Endothelial cell of umbilical vein (primary cell): ENCODE measurements around the gene UMPS. TPM values are rescaled to one million over a fixed set of nuclear protein-coding genes. Genes with fewer than 3 reads are reported as not detected.

ENCODE experiments used
- BruUV-seq: library from RNA; stranded (reverse); fragments of 400-500 nt; replicated peaks from 2 replicates; lab custom pipeline; 2021; lab: Mats Ljungman, UMichigan
- CTCF ChIA-PET: fragments of 300-600, 350-600 bp; sonication (Branson Sonifier 250); formaldehyde crosslinking; loops from one replicate; lab custom pipeline; 2021; ENCODE audit warnings: antibody characterized with exemption, inconsistent platforms; lab: Charles Lee
- POLR2A ChIA-PET: fragments of 300-600, 350-600 bp; sonication (Branson Sonifier 250); formaldehyde crosslinking; loops from one replicate; lab custom pipeline; 2021; ENCODE audit warnings: antibody characterized with exemption, inconsistent platforms; lab: Charles Lee
- DNase-seq: peaks from one replicate; pipeline ENCODE4 v3.0.0-alpha.2; 2011; ENCODE audit warnings: low read depth, low spot score
- FAIRE-seq: peaks from 2 replicates; lab custom pipeline; 2011; peaks lifted over from hg19 to GRCh38; lab: Jason Lieb, UNC
- H2AFZ ChIP-seq: 2 replicates; pipeline ENCODE4 v1.6.0; 2012; ENCODE audit warnings: low read depth, low read length, control low read depth, inconsistent platforms
- H3K27ac ChIP-seq: 2 replicates; pipeline ENCODE4 v1.5.1; 2011; ENCODE audit warnings: low read depth, mild to moderate bottlenecking, control low read depth, low read length, moderate library complexity; ENCODE audit not compliant: insufficient read depth
- H3K27me3 ChIP-seq, 2 experiments: 2 replicates each; pipeline versions ENCODE4 v1.6.0 to v1.6.1; 2011; ENCODE audit warnings: low read length in 2 of 2, mixed read lengths in 1 of 2; ENCODE audit not compliant: control insufficient read depth in 2 of 2, insufficient read depth in 2 of 2
- H3K36me3 ChIP-seq, 2 experiments: 2 replicates in 1 of 2; 3 replicates in 1 of 2; pipeline ENCODE4 v1.5.1; 2011; ENCODE audit warnings: low read length in 2 of 2, mild to moderate bottlenecking in 1 of 2, moderate library complexity in 1 of 2; ENCODE audit not compliant: control insufficient read depth in 2 of 2, insufficient read depth in 2 of 2; ENCODE audit errors: extremely low read depth in 1 of 2
- H3K4me1 ChIP-seq: 3 replicates; pipeline ENCODE4 v1.5.1; 2011; ENCODE audit warnings: mild to moderate bottlenecking, low read length; ENCODE audit not compliant: control insufficient read depth, insufficient read depth; ENCODE audit errors: extremely low read depth
- H3K4me2 ChIP-seq: 2 replicates; pipeline ENCODE4 v1.6.1; 2011; ENCODE audit warnings: low read length, control low read depth, mixed read lengths; ENCODE audit not compliant: insufficient read depth
- H3K4me3 ChIP-seq, 3 experiments: fragments of 200-600 bp in 1 of 3; sonication (generic), shearing (Covaris generic) in 1 of 3; replicated peaks in 1 of 3; 2 replicates each; pipeline ENCODE4 v1.5.1; 2011 to 2016; ENCODE audit warnings: control low read depth in 3 of 3, low read length in 3 of 3, mild to moderate bottlenecking in 2 of 3, inconsistent platforms in 1 of 3, low read depth in 1 of 3, moderate library complexity in 1 of 3; ENCODE audit not compliant: insufficient read depth in 1 of 3
- H3K79me2 ChIP-seq: 2 replicates; pipeline ENCODE4 v1.6.0; 2012; ENCODE audit warnings: low read length, inconsistent platforms; ENCODE audit not compliant: control insufficient read depth, insufficient read depth
- H3K9ac ChIP-seq: replicated peaks from 2 replicates; pipeline ENCODE3; 2011; ENCODE audit warnings: low read length, control low read depth; ENCODE audit not compliant: insufficient read depth; ENCODE audit errors: extremely low read depth
- H3K9me1 ChIP-seq: replicated peaks from 3 replicates; pipeline ENCODE4 v1.6.0; 2011; ENCODE audit warnings: mild to moderate bottlenecking, low read length; ENCODE audit not compliant: control insufficient read depth, insufficient read depth; ENCODE audit errors: extremely low read depth
- H3K9me3 ChIP-seq: replicated peaks from 2 replicates; pipeline ENCODE4 v1.5.1; 2012; ENCODE audit warnings: low read length, inconsistent platforms; ENCODE audit not compliant: control insufficient read depth, insufficient read depth
- H4K20me1 ChIP-seq: replicated peaks from 2 replicates; pipeline ENCODE3; 2011; ENCODE audit warnings: mild to moderate bottlenecking, low read length; ENCODE audit not compliant: control insufficient read depth, insufficient read depth; ENCODE audit errors: extremely low read depth
- CTCF ChIP-seq, 2 donors: IDR thresholded peaks; 1 replicate in 1 of 2; 2 replicates in 1 of 2; pipeline ENCODE4 v1.5.1; 2011; ENCODE audit warnings: low read length in 2 of 2, mild to moderate bottlenecking in 2 of 2, moderate library complexity in 2 of 2, control low read depth in 1 of 2, inconsistent platforms in 1 of 2, low read depth in 1 of 2; ENCODE audit not compliant: insufficient read depth in 1 of 2; ENCODE audit errors: extremely low read depth in 1 of 2
- EZH2 ChIP-seq: IDR thresholded peaks from 2 replicates; pipeline ENCODE4 v1.6.1; 2012; ENCODE audit warnings: borderline replicate concordance, low read depth, mild to moderate bottlenecking, moderate library complexity, low read length, inconsistent platforms; ENCODE audit not compliant: severe bottlenecking
- GATA2 ChIP-seq: IDR thresholded peaks from 2 replicates; pipeline ENCODE4 v1.7.0; 2011; ENCODE audit warnings: low read depth, mild to moderate bottlenecking, moderate library complexity, mixed read lengths, low read length; ENCODE audit not compliant: insufficient read length, insufficient read depth
- MAX ChIP-seq: IDR thresholded peaks from 2 replicates; pipeline ENCODE4 v1.6.1; 2011; ENCODE audit not compliant: insufficient read depth, insufficient read length
- MYC ChIP-seq: IDR thresholded peaks from one replicate; pipeline ENCODE4 v1.6.1; 2011; ENCODE audit warnings: mild to moderate bottlenecking, low read depth, low read length
- POLR2A ChIP-seq: IDR thresholded peaks from 2 replicates; pipeline ENCODE4 v1.6.1; 2012; ENCODE audit warnings: low read depth, mild to moderate bottlenecking, control low read depth, low read length
- dilution Hi-C: fragments of 300-500 bp; cut with MboI; formaldehyde crosslinking; loops from one replicate; pipeline ENCODE4 v1.15.0; 2019; ENCODE audit warnings: low sequenced_read_pairs; ENCODE audit not compliant: extremely low pct_ligation_motif_present
- intact Hi-C: fragments of 100-400 bp; cut with micrococcal nuclease; formaldehyde crosslinking; loops from one replicate; pipeline ENCODE4 v1.10.0; 2022
- polyA plus RNA-seq, 4 experiments: library from polyadenylated mRNA; depleted of rRNA in 3 of 4; stranded (reverse) in 3 of 4; unstranded in 1 of 4; fragments of >200 nt; gene quantifications; 2 replicates each; pipeline versions ENCODE4 v1.2.1 to v1.2.3, GENCODE V29; 2011 to 2012; ENCODE audit warnings: missing spikeins in 1 of 4
- total RNA-seq: library from RNA; stranded (reverse); gene quantifications from 2 replicates; pipeline ENCODE4 v1.2.3, GENCODE V29; 2021

The UMPS gene
- total and polyA plus RNA-seq, 2 donors (not counting 3 experiments of a cell fraction or from before 2014, with no cell fraction given): 38.6 to 50.2 TPM

GRCh38 chr3:124767264-124767663 lies 37.0 kb downstream of the UMPS start:
- Histone ChIP-seq H3K79me2 (no peaks in the 10 kb centered on the region), H3K36me3 (peaks cover 0 to 13% of the 10 kb centered on the region in 2 experiments), H3K4me1 (peaks cover 17% of the 10 kb centered on the region), H3K27me3 (no peaks in the 10 kb centered on the region), H3K27ac (no peak overlapping the region), H3K4me3 (no peak overlapping the region), H3K9me3 (no peaks in the 10 kb centered on the region), H3K9ac (no peak overlapping the region), H4K20me1 (no peaks in the 10 kb centered on the region), H3K9me1 (no peaks in the 10 kb centered on the region), H3K4me2 (no peak overlapping the region), H2AFZ (no peak overlapping the region)
- dilution Hi-C loops (loop anchor here (25.0 kb wide), 1 partner anchor 120 kb away; the partner anchor contains the start of gene ITGB5), intact Hi-C loops (loop anchor here (10.0 kb wide), 1 partner anchor 388 kb away; no protein-coding TSS in a partner anchor)
- TF ChIP-seq EZH2 (no peak), GATA2 (no peak), POLR2A (no peak), MAX (no peak), CTCF (IDR thresholded peaks at IDR 0.05; ENCODE audit: extremely low read depth in 1 of 2, insufficient read depth in 1 of 2, low read depth in 1 of 2, low read length in 2 of 2) (no peak), MYC (no peak)
- no TSS peak for BruUV-seq
- CTCF ChIA-PET: interaction anchor here (1.4 to 8.6 kb wide), 2 partner anchors 19 to 137 kb away, joined by 4 to 424 read pairs; no protein-coding TSS in a partner anchor
- FAIRE-seq (no peak), DNase-seq (no peak)
- POLR2A ChIA-PET: no interaction called here
